Activated naive CD8-positive, alpha-beta T cell (primary cell): ENCODE data around the gene BRWD1.

ENCODE experiments used
- H3K27ac Mint-ChIP-seq: one replicate; pipeline ENCODE4 v1.8.0; 2021; ENCODE audit warnings: mixed read lengths
- H3K27me3 Mint-ChIP-seq: one replicate; pipeline ENCODE4 v1.8.0; 2021; ENCODE audit warnings: mixed read lengths
- H3K36me3 Mint-ChIP-seq: one replicate; pipeline ENCODE4 v1.8.0; 2021; ENCODE audit warnings: mixed read lengths
- H3K4me1 Mint-ChIP-seq: one replicate; pipeline ENCODE4 v1.8.0; 2021; ENCODE audit warnings: low read depth, mixed read lengths
- H3K4me3 Mint-ChIP-seq: one replicate; pipeline ENCODE4 v1.8.0; 2021; ENCODE audit warnings: mild to moderate bottlenecking, mixed read lengths
- H3K9me3 Mint-ChIP-seq: one replicate; pipeline ENCODE4 v1.8.0; 2021; ENCODE audit warnings: low read depth, mixed read lengths

The BRWD1 gene

DNA sequence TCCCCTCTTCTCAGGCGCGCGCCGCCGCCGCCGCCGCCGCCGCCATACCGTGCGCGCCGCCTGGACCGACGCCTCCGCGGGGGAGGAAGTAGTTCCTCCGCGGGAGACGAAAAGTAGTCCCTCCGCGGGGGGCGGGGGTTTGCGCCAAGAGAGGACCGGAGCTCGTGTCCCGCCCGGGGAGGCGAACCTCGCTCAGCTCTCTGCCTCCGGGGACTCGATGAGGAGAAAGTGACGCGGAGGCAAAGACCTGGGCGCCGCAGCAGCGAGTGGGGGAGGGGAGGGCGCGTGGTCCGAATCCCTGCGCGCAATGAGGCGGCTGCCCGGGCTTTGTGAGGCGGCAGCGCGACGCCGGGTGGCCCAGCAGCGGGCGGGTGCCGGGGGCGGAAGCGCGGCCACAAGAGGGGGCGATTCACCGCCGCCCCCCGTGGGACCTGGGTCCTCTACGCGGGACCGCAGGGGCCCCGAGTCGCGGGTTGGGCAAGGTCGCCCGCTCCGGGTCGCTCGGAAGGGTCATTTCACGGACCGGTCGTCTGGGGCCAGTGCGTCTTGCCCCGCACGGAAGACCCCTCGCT lies at the start of gene BRWD1:
TSS of gene BRWD1 (minus strand) at position 62 of the 572 bp plus-strand sequence. CDS start 141 bp downstream, outside the sequence.
- no peaks in the 10 kb centered on the region for H3K27me3 Mint-ChIP-seq
- peak within 1 kb of the TSS; percentile 90 for H3K4me3 Mint-ChIP-seq
- peaks cover 43% of the 10 kb centered on the region for H3K4me1 Mint-ChIP-seq
- peak within 1 kb of the TSS; percentile 95 for H3K27ac Mint-ChIP-seq
- H3K36me3 Mint-ChIP-seq = peaks cover 2% of the 10 kb centered on the region
- no peaks in the 10 kb centered on the region for H3K9me3 Mint-ChIP-seq

DNA sequence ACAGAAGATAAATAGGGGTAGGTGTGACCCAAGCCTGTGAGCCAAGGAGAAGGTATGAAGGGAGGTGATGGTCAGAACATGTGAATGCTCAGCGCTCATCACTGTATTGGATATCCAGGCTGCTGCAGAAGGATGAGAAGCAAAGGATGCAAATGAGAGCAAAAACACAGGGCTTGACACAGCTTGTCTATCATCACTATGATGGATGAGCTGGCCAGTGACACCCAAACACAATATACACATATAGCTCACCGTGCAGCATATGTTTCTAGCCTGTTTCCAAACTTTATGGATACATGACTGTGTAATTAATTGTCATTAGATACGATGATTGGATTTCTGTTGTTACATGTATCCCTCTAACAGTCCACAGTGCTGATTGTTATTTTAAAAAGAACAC lies 49.3 kb upstream of the BRWD1 start:
- Mint-ChIP-seq H3K27ac (no peak overlapping the region), H3K36me3 (no peaks in the 10 kb centered on the region), H3K27me3 (peaks cover 10% of the 10 kb centered on the region), H3K4me1 (no peaks in the 10 kb centered on the region), H3K9me3 (no peaks in the 10 kb centered on the region), H3K4me3 (no peak overlapping the region)

DNA sequence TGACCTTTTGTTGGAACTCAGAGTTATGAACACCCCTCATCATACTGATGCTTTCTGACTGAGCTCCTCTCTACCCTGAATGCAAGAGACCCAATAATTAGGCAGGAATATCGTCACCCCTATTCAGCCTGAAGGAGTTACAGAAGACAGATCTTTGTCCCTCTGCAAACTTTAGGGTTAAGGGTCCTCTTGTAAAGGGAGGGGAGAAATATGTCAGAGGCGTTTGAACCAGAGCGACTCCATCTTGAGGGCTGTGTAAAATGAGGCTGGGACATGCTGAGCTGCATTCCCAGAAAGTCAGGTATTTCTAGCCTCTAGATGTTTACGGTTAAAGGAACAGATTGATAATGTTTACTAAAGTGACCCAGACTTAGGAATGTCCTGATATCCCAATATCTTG lies 46.0 kb upstream of the BRWD1 start:
- peaks cover 7% of the 10 kb centered on the region for H3K27me3 Mint-ChIP-seq
- H3K36me3 Mint-ChIP-seq = no peaks in the 10 kb centered on the region
- H3K4me1 Mint-ChIP-seq = no peaks in the 10 kb centered on the region
- no peak overlapping the region for H3K4me3 Mint-ChIP-seq
- H3K27ac Mint-ChIP-seq = no peak overlapping the region
- no peaks in the 10 kb centered on the region for H3K9me3 Mint-ChIP-seq

DNA sequence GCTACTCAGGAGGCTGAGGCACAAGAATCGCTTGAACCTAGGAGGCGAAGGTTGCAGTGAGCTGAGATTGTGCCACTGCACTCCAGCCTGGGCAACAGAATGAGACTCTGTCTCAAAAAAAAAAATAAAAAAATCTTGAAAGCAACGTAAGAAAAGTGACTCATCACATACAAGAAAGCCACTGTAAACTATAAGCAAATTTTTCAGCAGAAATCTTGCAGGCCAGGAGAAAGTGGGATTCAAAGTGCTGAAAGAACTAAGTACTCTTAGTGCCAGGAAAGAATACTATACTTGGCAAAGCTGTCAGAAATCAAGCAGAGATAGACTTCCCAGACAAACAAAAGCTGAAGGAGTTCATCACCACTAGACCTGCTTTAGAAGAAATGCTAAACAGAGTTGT lies 39.9 kb upstream of the BRWD1 start:
- no peak overlapping the region for H3K4me3 Mint-ChIP-seq
- H3K36me3 Mint-ChIP-seq = no peaks in the 10 kb centered on the region
- peaks cover 2% of the 10 kb centered on the region for H3K27me3 Mint-ChIP-seq
- H3K27ac Mint-ChIP-seq = no peak overlapping the region
- H3K9me3 Mint-ChIP-seq = no peaks in the 10 kb centered on the region
- H3K4me1 Mint-ChIP-seq = peaks cover 5% of the 10 kb centered on the region

DNA sequence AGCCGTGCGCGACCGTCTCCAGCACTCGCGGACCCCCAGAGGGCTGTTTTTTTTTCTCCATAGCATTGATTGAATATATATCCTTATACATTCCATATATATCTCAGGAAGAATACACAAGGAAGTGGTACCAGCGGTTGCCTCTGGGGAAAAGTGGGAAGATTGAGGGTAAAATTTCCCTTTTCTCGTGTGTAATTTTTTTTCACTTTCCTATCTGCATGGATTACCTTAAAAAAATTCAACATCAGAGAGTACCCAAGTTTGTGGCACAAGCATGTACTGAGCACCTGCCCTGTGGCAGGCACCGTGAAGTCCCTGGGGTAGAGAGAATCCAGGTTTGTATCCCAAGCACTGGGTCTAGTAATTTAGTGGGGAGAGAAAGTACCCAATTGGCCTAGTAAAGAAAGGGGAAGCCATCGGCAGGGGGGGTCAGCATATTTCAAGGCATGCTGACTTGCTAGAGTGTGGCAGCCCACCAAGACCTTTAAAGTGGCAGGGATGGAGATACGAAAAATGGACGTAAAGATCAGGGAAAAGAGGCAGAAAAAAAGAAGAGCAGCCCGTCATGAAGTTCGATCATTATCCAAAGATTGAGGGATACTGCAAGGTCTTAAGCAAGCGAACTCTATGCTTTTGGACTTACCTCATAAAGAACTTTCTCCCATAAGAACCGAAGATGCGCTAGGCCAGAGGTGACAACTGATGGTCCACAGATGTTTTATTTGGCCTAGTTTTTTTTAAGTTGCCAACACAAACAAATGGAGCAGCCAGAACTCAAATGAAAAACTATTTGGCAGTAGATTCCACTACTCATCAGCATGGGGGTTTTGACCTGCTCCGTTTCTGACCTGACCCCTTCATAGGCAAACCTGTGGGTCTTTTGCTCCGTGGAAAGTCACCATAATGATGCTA lies 36.9 kb upstream of the BRWD1 start:
- no peaks in the 10 kb centered on the region for H3K9me3 Mint-ChIP-seq
- peak overlapping the region; percentile 98 for H3K4me3 Mint-ChIP-seq
- peaks cover 2% of the 10 kb centered on the region for H3K27me3 Mint-ChIP-seq
- peaks cover 9% of the 10 kb centered on the region for H3K36me3 Mint-ChIP-seq
- H3K4me1 Mint-ChIP-seq = peaks cover 26% of the 10 kb centered on the region
- peak overlapping the region; percentile 99 for H3K27ac Mint-ChIP-seq

DNA sequence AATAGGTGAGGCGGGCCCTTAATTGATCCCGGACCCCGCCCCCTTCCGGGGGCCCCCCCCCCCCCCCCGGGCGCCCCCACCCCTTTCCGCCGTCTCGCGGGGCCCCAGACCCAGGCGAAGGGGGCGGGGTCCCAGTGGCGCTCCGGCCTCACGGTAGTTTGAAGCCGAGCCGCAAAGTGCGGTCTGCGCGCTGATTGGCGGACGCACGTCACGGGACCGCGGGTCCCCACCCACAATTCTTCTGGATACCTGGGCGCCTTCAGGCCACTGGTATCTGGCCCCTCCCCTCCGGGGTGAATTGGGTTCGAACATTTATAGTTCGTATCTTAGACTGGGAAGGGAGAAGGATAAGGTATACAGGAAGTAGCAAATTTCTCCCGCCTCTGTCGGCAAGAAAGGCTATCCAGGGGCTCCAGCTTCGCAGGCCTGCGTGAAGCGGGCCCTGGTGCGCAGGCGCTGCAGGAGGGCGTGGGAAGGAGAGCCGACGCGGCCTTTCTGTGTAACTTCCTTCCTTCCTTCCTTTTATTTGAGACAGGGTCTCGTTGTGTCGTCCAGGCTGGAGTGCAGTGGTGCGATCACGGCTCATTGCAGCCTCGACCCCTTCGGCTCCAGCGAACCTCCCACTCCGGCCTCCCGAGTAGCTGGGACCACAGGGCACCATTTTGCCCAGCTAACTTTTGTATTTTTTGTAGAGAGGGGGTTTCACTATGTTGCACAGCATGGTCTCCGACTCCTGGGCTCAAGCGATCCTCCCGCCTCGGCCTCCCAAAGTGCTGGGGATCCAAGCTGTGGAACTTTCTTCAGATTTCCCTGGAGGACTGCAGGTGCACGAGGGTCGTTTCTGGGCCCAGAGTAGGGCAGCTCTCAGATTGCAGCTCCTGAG lies 36.0 kb upstream of the BRWD1 start:
- Mint-ChIP-seq H3K9me3 (no peaks in the 10 kb centered on the region), H3K36me3 (peaks cover 14% of the 10 kb centered on the region), H3K4me3 (peak overlapping the region; percentile 98), H3K27me3 (peaks cover 2% of the 10 kb centered on the region), H3K4me1 (peaks cover 32% of the 10 kb centered on the region), H3K27ac (peak overlapping the region; percentile 99)

DNA sequence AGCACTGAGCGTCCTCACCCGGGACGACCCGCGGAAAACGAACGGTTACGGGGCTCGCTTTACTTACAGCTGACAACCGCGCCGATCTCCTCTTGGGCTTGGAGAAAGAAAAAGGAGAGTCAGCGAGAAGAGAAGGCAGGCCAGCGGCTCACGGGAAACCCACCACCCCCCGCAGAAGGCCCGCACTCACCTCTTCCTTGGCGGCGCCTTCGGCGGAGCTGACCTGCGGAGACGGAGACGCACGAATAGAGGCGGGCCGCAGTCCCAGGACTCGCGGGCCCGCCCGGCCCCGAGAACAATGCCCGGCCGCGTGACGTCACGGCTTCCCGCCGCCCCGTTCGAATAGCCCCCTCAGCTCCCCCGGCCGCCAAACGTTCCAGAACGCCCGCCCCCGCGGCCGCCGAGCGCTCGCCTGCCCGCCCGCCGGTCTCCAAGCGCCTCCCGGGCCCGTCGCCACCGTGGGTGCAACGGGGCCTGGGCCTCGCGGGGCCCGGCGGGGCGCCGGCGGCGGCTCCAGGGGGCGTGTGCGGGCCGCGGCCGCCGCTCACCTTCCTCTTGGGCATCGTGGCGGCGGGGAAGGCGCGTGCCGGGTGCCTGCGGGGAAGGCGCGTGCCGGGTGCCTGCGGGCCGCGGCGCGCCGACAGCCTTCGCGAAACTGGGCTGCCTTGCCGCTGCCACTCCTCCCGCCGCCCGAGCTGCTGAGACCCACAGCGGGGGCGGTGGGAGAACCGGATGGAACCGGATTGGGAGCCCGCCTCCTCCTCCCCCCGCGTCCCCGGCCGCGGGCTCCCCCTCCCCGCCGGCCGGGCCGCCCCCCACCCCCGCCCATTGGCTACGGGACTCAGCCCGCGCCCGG lies 35.2 kb upstream of the BRWD1 start, which contains the start of gene HMGN1:
TSS of gene HMGN1 (minus strand) at position 734 of the 856 bp plus-strand sequence. CDS start at position 563, 171 bp downstream.
- H3K27ac Mint-ChIP-seq = peak within 1 kb of the TSS; percentile 99
- H3K4me1 Mint-ChIP-seq = peaks cover 34% of the 10 kb centered on the region
- H3K4me3 Mint-ChIP-seq = peak within 1 kb of the TSS; percentile 98
- H3K9me3 Mint-ChIP-seq = no peaks in the 10 kb centered on the region
- no peaks in the 10 kb centered on the region for H3K27me3 Mint-ChIP-seq
- peaks cover 16% of the 10 kb centered on the region for H3K36me3 Mint-ChIP-seq

DNA sequence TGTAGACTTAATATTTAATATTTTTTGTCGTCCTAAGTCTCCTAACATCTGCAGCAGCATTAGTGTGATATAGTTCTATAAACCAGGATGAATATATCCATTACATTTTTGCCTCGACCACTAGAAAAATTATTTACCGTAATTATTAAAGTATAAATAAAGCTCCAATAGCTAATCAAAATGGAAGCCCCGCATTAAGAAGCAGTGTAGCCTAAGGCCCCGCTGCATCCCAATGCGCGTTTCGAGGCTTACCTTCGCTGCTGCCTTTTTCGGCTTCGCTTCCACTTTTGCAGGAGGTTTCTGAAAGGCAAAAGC lies 34.6 kb upstream of the BRWD1 start:
- no peaks in the 10 kb centered on the region for H3K27me3 Mint-ChIP-seq
- H3K27ac Mint-ChIP-seq = peak overlapping the region; percentile 90
- peaks cover 36% of the 10 kb centered on the region for H3K4me1 Mint-ChIP-seq
- H3K9me3 Mint-ChIP-seq = no peaks in the 10 kb centered on the region
- H3K36me3 Mint-ChIP-seq = peaks cover 20% of the 10 kb centered on the region
- peak overlapping the region; percentile 86 for H3K4me3 Mint-ChIP-seq

DNA sequence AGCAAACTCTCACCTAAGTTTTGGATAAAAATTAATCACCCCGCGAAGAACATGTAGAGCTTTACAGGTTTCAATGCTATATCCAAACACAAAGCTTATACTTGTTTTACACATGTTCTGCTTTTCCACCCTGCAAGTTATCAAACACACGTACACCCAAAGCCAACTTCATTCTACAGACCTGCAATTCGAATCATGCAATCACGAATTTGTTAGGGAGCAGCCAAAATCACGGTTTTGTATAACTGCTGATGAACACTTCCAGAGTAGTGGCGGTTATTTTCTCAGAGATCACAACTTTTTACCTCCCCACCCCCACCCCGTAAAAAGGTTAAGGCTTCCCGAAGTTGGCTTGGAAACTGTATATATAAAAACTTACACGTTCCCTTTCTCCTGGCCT lies 34.1 kb upstream of the BRWD1 start:
- no peaks in the 10 kb centered on the region for H3K9me3 Mint-ChIP-seq
- peaks cover 36% of the 10 kb centered on the region for H3K4me1 Mint-ChIP-seq
- no peaks in the 10 kb centered on the region for H3K27me3 Mint-ChIP-seq
- peak overlapping the region; percentile 90 for H3K27ac Mint-ChIP-seq
- H3K36me3 Mint-ChIP-seq = peaks cover 20% of the 10 kb centered on the region
- peak overlapping the region; percentile 86 for H3K4me3 Mint-ChIP-seq

DNA sequence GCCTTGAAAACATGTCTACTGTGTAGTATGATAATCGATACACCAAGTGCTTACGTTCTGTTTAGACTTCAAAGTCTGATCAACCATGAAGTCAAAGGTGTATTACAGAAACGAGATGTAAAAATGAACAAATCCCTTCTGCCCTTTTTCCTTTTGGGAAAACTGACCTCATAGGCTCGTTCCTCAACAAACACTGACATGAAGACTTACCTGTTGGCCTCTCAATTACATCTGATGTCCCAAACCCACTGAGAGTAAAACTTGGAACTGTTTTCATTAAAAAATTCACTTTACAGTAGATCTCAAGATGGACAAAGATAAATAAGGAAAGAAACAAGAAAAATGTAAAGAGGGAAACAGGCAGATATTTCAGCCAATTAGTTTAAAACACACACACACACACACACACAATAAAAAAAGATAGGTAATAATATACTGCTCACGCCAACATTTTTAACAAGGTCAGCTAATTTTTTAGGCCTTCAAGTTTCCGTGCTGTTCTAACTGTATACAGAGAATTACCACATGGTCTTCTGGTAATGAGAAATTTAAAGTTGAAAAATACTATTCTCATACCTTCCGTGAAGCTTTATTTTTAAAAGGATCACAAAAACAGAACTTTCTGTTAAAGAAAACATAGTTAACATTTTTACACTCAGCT lies 33.4 kb upstream of the BRWD1 start:
- Mint-ChIP-seq H3K36me3 (peaks cover 22% of the 10 kb centered on the region), H3K4me3 (peak overlapping the region; percentile 86), H3K4me1 (peaks cover 36% of the 10 kb centered on the region), H3K27me3 (no peaks in the 10 kb centered on the region), H3K9me3 (no peaks in the 10 kb centered on the region), H3K27ac (peak overlapping the region; percentile 64)

DNA sequence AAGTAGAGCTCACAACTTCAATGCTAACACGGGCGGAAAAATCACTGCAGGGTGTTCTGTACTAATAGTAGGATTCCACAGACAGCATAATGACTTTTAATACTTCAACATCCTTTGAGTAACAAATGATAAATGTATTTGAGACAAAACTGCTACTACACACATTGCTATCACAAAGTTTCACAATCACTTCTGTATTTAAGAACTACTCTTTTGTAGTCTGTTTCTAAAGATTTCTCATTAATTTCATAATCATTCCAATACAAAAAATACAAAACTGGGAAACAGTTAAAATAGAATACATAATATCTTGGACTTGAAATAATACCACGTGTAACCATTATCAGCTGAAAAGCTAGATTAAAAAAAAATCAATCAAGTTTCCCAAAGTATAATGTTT lies 32.8 kb upstream of the BRWD1 start:
- H3K4me1 Mint-ChIP-seq = peaks cover 36% of the 10 kb centered on the region
- H3K27me3 Mint-ChIP-seq = no peaks in the 10 kb centered on the region
- H3K27ac Mint-ChIP-seq = peak overlapping the region; percentile 64
- no peaks in the 10 kb centered on the region for H3K9me3 Mint-ChIP-seq
- H3K4me3 Mint-ChIP-seq = peak overlapping the region; percentile 86
- peaks cover 24% of the 10 kb centered on the region for H3K36me3 Mint-ChIP-seq

DNA sequence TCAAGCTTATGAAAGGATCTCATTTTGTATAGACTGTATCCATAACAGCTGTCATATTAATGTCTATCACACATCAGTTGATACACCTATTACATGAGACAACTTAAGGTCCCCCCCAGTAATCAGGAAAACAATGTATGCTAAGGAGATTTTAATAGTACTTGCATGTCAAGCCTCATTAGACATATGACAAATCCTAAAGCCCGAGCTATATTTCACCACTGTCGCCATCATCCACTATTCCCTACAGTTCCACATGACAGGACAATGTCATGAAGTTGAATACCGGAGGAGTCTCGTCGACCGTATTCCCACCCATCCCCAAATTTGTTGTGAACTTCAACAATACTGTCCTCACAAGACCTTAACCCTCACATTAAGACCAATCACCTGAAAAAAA lies 32.0 kb upstream of the BRWD1 start:
- Mint-ChIP-seq H3K36me3 (peaks cover 24% of the 10 kb centered on the region), H3K9me3 (no peaks in the 10 kb centered on the region), H3K27ac (peak overlapping the region; percentile 64), H3K27me3 (no peaks in the 10 kb centered on the region), H3K4me1 (peaks cover 36% of the 10 kb centered on the region), H3K4me3 (peak overlapping the region; percentile 86)

DNA sequence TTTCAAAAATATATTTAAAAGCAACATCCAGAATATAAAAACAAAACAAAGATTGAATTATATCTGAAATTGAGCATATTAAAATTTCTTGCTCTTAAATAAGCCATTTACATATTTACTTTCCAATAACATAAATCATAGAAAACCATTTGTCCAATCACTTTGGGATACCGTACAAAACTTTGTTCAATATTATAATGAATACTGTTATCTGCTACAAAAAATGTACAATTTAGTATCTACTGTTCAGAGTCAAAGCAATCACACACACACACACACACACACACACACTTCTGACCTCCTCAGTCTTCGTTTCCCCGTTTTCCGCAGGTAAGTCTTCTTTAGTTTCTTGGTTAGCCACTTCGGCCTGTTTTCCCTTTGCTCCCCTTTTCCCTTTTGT lies 31.4 kb upstream of the BRWD1 start:
- peak overlapping the region; percentile 86 for H3K4me3 Mint-ChIP-seq
- peaks cover 24% of the 10 kb centered on the region for H3K36me3 Mint-ChIP-seq
- no peaks in the 10 kb centered on the region for H3K9me3 Mint-ChIP-seq

More for the DNA sequence above, 31.4 kb upstream of the BRWD1 start:
- peak overlapping the region; percentile 64 for H3K27ac Mint-ChIP-seq
- peaks cover 33% of the 10 kb centered on the region for H3K4me1 Mint-ChIP-seq
- no peaks in the 10 kb centered on the region for H3K27me3 Mint-ChIP-seq
